NOMO-1 (cell line): ENCODE results near the gene GRIN3B.

ENCODE experiments used
- DNase-seq, 2 experiments: peaks; one replicate each; lab custom pipeline; 2025; ENCODE audit not compliant: unreplicated experiment in 2 of 2; lab: John Stamatoyannopoulos, UW

Gene GRIN3B

DNA sequence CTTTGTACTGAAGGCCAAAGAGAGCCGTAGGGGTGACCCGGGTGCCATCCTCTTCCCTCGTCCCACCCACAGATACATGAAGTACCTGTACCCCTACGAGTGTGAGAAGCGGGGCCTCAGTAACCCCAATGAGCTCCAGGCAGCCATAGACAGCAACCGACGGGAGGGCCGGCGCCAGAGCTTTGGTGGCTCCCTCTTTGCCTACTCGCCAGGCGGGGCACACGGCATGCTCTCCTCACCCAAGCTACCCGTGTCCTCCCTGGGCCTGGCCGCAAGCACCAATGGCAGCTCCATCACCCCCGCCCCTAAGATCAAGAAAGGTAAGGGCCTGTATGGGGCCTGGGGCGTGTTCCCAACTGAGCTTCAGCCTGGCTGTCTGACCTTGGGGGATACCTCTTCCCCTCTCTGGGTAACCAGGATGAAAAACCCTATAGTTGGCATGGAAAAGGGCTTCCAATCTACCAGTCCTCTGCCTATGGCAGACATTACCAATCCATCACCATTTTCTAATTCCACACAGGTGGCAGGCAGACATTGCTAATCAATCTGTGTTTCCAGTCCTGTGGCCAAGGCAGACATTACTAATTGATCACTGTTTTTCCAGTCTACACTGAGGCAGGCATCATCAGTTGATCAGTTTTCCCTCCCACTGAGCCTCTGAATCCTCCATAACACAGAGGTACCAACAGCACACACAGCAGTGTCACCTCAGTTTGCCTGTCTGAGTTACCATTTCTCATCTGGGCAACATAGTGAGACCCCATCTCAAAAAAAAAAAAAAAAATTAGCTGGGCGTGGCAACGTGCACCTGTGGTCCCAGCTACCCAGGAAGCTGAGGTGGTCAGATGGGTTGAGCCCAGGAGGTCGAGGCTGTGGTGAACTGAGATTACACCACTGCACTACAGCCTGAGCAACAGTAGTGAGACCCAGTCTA, 35.2 kb upstream of the GRIN3B start:
- no peak for DNase-seq

DNA sequence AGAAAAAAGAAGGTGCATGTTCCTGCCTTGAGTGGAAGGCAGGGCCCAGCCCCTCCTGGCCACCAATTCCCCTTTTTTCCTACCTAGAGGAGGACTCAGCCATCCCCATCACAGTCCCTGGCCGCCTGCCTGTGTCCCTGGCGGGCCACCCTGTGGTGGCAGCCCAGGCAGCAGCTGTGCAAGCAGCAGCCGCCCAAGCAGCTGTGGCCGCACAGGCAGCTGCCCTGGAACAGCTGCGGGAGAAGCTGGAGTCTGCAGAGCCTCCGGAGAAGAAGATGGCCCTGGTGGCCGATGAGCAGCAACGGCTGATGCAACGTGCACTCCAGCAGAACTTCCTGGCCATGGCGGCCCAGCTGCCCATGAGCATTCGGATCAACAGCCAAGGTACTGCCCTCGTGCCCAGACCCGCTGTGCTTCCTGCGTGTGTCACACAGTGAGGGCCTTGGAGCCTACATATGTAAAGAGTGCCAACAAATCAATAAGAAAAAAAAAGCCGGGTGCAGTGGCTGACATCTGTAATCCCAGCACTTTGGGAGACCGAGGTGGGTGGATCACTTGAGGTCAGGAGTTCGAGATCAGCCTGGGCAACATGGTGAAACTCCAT, 33.6 kb upstream of the GRIN3B start:
- no peak for DNase-seq

DNA sequence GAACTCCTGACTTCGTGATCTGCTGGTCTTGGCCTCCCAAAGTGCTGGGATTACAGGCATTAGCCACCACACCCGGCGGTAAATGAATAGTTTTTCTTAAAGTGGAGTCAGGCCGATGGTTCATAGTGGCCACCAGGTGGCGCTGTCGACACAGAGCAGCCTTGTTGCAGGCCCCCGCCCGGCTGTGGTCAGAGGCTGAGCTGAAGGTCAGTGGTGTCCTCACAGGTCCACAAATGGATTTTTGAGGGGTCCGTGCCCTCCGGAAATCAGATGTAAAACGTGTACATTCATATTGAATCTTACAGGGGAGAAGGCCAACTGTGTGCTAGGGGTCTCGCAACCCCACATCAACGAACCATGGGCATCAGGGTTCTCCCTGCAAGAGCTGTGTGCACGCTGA, 29.5 kb upstream of the GRIN3B start:
- no peak for DNase-seq

DNA sequence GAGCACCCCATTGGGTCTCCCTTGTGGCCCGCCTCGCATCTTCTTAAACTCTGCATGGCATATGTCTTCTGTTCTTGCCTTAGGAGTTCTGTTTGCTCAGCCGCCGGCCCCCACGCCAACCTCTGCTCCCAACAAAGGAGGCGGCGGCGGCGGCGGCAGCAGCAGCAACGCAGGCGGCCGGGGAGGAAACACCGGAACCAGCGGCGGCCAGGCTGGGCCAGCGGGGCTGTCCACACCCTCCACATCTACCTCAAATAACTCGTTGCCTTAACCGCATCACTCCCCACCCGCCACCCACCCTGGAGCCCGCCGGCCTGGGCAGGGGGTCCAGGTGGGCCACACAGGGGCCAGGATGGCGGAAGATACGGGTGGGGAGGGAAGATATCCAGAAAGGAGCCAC, 28.4 kb upstream of the GRIN3B start:
- DNase-seq, result no peak

DNA sequence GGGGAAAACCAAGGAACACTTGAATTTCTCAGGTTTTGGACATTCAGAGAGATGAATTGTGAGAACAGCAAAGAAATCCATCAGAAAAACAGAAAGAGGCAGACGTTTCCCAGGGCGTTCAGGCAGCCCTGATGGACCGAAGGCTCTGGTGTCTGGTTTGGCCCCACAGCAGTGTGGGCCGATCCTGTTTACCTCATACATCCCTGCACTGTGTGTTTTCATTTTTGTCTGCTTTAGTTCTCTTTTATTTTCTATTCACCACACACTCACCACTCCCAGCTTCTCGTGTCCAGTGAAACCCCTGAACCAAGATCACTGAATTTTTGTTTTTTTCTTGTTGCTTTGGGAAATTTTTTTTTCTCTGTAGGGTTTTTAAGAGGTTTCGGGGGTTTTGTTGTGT, 27.9 kb upstream of the GRIN3B start:
- no peak for DNase-seq

DNA sequence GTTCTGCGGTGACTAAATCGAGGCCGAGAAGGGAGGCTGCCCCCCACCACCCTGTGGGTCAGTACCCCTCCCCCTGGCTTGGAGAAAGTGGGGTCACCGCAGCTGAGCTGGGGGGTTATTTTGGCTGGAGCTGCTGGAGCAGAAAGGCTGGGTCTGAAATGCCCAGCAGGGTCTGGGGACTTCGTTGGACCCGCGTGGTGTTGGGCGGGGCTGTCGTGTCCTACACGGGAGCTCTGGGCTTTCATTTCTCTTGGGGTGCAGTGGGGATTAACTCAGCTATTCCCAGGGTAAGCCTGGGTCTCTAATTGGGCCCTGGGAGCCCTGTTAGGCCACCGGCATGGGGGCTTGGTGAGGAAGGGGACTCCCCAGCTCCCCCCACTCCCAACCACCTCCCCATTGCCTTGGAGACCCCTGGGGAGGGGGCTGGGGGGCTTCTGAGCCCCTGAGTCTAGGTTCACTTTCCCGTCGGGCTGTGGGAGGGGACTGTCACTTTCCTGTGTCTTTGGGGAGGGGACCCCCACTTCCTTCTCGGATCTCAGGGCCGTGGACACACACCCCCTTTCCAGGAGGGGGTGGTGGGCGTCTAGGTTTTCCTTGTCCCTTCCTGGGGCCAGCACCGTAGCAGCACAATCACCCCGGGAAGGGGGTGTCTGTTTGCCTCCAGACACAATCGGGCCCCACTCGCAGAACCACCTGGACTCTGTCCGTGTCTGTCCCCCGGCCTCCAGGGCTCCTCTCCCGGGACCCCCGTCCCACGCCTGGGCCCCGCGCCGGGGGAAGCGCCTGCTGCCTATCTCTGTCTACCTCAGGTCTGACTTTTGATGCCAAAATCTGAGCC, 26.3 kb upstream of the GRIN3B start:
- no peak for DNase-seq

DNA sequence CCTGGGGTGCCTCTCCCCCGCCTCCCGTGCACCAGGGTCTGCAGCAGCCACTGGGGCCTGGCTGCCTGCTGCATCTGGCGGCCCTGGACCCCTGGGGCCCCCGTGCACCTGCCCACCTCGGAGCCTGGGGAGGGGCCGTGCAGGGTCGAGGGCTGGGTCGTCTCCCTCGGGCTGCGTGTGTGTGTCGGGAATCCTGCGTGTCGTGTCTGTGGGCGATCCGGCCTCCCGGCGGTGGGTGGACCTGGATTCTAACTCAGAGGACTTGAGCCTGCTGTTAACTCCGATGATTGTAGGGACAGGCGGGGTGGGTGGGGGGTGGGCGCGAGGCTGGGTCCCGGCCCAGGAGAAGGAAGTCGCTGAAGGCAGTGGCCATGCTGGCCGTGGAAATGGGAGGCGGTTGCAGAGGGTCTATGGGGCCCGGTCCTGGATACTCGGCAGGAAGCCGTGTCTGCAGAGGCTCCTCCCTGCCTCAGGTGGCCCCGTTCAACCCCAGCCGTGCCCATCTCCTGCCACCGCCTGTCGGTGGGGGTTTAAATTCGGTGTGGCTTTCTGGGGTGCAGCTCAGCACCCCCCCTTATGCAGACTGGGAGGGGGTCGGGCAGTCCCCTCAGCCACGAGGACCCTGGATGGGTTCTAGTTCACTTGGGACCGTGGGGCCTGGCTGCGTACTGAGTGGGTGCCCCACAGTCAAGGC, 25.5 kb upstream of the GRIN3B start:
- DNase-seq, result no peak

DNA sequence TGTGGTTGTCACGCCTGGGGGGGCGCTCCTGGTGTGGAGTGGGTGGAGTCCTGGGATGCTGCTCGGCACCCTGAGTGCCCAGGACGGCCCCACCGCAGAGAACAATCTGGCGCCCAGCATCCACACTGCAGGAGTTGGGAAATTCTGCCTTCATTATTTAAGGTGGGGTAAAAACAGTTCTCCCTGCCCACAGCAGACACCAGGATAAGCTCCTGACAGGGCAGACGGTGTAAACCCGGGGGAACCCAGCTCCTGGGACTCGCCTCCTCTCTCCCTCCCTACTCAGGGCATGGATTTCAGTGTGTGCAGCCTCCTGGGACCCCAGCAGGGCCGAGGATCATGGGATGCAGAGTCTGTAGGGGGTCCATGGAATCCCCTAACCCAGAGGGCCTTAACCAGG, 23.7 kb upstream of the GRIN3B start:
- DNase-seq, result no peak

DNA sequence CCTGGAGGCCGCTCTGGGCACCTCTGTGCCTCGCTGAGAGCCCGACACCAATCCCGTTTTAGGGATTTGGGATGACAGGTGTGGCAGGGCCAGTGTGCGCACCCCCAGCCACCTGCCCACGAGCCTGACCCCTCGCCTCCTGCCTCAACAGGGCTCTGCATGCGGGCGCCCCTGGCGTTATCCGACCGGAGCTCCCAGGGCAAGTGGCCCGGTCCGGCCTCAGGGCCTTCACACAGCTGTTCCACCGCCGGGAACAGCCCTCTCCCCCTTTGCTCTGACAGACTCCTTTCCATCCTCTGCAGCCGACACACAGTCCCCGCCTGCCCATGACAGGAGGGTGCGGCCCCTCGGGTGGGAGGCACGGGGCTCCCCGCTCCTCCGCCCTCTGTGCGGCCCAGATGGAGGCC, 23.2 kb upstream of the GRIN3B start:
- DNase-seq, result no peak

DNA sequence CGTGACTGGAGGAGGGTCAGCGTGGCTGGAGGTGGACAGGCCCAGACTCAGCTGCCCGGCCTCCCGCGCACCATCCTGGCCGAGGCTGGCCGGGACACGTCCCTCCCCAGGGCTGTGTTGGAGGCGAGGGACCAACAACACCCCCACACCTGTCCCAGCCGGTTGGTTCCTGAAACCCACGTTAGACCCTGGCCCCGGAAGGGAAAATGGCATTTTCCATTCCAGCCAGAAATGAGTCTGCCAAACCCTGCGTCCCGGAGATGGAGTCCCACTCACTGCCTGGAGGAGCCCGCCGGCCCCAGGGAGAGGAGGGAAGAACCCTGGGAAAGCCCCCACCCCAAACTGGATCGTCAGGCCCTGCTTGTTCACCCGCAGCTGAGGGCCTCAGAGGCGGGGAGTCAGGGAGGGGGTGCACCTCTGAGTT, 20.9 kb upstream of the GRIN3B start:
- DNase-seq, result no peak

DNA sequence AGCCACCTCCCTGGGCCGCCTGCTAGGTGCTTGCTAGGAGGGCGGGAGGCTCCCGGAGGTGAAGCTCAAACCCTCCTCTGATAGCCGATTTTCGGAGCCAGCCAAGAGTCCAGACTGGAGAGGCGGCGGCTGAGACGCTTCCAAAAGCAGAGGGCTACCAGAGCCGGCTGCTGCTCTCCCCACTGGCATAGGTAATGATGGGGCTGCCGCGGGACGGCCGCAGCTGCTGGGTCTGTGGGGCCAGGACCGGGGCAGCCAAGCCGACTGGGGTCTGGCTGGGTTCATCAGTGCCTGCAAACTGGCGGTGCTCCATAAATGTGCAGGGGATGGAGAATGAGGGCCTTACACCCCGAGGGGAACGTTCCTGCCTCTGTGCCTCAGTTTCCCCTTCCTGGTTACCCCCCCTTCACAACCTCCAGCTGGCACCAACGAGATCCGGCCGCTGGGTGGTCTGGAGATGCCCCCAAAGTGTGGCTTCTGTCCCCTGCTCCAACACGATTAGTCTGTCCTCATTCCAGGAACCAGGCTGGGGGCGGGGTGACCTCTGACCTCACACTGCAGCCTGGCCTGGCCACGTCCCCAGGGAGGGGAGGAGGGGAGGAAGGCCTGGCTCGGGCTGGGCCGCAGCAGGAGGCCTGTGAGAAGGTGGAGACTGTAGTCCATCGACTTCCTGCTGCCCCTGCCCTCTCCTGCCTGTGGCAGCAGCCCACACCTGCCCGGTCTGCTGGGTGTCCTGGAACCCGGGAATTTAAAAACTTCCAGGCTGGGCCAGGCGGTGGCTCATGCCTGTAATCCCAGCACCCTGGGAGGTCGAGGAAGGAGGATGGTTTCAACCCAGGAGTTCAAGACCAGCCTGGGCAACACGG, 19.9 kb upstream of the GRIN3B start:
- no peak for DNase-seq

DNA sequence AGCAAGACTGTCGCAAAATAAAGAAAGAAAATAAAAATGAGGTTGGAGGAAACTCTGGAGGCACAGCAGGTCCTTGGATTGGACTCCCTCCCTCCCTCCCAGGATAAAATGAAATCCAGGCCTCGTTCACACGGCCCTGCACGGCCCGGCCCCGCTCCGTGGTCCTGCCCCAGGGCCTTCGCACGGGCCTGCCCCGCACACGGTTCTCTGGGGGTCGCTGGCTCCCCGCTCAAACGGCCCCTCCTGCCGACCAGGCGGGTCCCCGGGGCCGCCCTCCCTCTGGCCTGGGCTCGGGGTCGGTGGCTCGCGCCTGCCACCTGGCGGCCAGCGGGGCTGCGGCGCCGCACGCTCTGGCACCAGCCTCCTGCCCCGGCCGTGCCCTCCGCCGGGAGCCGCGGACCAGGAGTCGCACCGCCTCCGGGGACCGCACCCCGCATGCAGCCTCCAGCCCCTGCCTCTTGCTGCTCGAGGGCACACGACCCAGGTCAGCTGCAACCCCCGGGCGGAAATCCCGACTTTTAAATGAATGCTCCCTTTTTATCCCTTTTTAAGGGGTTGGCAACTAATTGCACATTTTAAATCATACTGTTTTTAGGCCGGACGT, 17.6 kb upstream of the GRIN3B start:
- peak; percentile 46 to 69 for DNase-seq

DNA sequence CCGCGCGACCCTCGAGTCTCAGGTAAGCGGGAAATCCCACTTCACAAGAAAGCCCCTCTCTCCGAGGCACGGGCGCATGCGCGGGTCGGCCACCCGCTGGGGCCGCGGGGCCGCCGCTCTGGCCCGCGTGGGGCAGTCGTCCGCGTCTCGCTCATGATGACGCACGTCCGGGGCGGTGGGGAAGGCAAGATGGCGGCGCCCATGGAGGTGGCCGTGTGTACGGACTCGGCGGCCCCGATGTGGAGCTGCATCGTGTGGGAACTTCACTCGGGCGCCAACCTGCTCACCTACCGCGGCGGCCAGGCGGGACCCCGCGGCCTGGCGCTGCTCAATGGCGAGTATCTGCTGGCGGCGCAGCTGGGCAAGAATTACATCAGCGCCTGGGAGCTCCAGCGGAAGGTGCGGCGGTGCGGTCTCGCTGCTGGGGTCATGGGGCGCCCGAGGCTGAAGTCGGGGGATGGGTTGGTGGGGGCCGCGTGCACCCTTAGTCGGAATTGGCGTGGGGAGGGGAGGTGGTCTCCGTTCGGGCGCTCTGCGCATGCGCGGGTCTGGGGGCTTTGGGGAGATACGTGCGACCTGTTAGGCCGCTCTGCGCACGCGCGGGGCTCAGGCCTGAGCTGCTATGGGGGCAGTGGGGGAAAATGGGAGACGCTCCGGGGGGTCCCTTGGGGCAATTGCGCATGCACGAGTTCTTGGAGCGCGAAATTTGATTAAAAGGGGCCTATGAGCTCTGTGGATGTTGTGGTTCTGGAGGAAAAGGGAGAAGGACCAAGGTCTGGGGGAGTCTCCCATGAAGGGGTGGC, 15.9 kb upstream of the GRIN3B start, which contains the start of gene WDR18:
Gene WDR18 (plus strand): TSS at position 181 of the 803 bp plus-strand sequence. CDS start 9 bp downstream, at position 190.
- peak; percentile 76 to 90 for DNase-seq

DNA sequence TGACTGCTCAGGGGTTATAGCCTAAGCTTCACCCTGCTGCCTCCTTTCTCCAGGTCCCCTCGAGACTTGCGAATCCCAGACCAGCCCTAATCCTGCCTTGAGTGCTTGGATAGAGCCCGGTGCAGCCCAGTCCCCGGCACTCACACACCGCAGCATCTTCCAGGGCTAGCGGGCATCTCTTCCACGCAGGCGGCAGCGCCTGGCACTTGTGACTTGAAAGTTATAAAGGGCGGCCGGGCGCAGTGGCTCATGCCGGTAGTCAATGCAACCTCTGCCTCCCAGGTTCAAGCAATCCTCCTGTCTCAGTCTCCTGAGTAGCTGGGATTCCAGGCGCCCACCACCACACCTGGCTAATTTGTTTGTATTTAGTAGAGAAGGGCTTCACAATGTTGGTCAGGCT, 14.1 kb upstream of the GRIN3B start:
- no peak for DNase-seq

DNA sequence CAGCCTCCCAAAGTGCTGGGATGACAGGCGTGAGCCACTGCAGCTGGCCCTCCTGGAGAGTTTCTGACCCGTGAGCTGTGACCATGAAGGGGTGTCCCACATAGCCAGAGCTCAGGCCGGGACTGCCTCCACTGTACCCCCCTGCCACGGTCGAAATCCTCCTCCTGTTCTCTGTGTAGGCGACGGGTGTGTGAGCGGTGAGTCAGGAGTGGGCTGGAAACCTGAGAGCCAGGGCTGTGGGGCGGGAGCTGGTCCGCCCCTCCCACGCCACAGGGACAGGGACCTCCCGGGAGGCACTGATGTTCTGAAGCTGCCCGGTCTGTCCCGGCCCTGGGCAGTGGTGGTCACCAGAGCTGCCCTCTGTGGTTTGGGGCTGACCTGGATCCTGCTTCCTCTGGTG, 12.1 kb upstream of the GRIN3B start:
- no peak for DNase-seq

DNA sequence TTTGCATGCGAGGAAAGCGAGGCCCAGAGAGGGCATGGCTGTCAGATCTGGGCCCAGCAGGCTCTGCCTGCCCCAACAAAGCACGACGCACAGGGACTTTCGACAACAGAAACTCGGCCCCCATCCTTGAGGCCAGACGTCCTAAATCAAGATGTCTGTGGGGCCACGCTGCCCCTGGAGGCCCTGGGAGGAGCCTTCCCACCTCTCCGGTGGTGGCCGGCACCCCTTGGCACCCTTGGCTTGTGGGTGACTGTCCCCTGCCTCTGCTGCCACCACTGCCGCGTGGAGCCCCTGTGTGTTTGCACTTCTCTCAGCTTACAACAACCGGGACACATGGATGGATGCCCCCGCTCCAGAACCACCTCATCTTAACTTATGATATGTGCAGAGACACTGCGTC, 11.7 kb upstream of the GRIN3B start:
- no peak for DNase-seq

DNA sequence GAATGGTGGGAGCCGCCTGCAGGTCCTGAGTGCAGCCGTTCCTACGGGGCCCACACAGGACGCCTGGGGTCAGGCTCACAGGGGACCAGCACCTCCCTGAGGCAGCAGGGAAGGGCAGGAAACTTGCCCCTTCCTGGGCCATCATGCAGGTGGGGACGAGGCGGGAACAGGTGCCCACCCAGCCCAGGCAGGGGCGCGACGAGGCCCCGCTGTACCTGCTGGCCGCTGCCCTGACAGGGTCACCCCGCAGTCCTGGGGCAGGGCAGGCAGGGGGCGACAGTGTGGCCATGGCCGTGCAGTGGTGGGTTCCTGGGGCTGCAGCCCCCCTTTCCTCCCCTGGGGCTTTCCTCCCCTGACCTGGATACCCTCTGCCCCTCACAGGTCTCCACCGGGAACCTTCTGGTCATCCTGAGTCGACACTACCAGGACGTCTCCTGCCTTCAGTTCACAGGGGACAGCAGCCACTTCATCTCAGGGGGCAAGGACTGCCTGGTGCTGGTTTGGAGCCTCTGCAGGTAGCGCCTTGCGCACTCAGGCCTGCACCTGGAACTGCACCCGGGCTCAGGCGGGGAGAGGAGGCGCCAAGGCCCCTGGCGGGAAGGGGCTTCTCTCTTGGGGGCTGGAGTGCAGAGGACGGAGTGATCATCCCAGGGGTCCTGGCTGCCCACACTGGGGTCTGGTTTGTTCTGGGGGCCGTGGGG, 10.7 kb upstream of the GRIN3B start:
- DNase-seq, result no peak

DNA sequence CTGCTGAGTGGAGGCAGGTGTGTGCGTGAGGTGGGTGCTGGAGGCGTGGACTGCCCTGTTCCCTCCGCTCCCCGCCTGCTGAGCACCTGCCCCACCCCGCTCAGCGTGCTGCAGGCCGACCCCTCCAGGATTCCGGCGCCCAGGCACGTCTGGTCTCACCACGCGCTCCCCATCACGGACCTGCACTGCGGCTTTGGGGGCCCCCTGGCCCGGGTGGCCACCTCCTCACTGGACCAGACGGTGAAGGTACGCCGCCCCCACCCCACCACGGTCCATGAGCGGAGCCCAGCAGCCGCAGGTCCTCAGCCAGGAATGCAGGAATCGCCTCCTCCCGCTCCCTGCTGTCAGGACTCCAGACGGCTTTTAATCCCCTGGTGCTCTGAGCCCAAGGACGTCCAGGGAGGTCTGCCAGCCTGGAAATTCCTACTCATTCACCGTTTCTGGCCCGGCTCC, 10.1 kb upstream of the GRIN3B start:
- no peak for DNase-seq
